NCI-H2171 treated with DMSO at 0.1 percent for 48 hours (cell line): ENCODE data around the gene SPCS1.
"Not testable (repeated sequence)": the region's sequence is repeated elsewhere in the genome, so short reads cannot be mapped to it uniquely, and the experiment has no call there.

Experiments used
- DNase-seq: peaks from one replicate; lab custom pipeline; 2025; lab: John Stamatoyannopoulos, UW

SPCS1 gene

DNA sequence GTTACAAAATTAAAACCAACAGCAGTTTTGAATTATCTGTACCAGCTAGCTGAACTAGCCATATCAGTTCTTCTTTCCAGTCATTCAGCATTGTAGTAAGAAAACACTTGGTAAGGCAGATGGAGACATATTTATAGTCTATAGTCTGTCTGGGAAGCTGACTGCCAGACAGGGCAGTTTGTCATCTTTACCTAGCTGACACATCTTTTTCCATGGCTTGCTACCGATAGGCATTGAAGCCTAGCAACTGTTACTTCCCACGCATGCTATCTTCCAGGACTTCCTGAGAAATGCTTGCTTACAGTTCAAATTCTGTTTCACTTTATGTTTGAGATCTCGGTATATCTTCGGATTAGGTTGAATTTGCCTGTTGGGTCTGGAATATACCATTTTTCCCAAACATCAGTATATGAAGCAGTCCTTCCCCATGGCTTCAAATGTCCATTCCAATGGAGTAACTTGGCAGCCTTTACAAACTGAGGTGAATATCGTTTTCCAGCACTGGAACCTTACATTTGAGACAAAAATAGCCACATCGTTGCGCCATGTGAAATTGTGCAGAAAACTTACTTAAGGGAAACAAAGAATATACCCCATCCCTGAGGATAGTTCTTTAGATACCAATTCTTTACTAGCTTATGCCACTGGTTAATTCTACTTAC, 11.2 kb upstream of the SPCS1 start:
- DNase-seq, result no peak

DNA sequence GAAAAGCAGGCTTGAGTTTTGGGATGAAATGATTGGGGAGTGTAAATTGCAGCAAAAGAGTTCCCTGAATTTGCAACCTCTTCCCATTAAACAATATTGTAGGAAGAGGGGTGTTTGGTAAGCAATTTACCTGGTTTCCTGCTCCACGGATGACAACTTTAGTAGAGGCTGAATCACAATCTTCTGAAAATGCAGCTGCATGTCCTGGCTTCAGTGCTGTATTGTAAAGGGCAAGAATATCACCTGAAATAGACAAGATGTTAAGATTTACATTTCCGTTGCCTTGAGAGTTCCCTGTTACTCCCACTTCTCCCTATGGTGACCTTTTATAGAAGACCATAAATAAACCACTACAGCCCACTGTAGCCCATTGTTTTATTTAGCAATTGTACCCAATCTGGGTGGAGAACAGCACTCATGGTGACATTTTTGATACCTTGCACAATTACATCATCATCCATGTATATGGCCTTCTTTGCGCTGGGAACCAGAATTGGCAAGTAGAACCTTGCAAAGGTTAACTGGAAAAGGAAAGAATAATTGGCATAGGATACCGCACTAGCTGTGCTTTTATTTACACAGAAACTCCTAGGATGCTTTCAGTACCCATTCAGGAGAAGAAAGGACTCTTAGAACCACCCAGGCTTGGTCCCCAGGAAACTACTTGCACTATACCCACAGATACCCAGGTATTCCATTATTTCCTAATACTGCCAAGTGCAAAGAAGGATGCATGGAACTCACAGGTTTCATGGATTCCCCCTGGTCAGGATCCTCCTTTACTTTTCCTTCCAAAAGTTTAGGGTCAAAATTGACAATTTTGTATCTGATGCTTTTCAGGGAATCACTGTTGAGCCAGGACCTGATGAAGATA, 9.9 kb upstream of the SPCS1 start:
- no peak for DNase-seq

DNA sequence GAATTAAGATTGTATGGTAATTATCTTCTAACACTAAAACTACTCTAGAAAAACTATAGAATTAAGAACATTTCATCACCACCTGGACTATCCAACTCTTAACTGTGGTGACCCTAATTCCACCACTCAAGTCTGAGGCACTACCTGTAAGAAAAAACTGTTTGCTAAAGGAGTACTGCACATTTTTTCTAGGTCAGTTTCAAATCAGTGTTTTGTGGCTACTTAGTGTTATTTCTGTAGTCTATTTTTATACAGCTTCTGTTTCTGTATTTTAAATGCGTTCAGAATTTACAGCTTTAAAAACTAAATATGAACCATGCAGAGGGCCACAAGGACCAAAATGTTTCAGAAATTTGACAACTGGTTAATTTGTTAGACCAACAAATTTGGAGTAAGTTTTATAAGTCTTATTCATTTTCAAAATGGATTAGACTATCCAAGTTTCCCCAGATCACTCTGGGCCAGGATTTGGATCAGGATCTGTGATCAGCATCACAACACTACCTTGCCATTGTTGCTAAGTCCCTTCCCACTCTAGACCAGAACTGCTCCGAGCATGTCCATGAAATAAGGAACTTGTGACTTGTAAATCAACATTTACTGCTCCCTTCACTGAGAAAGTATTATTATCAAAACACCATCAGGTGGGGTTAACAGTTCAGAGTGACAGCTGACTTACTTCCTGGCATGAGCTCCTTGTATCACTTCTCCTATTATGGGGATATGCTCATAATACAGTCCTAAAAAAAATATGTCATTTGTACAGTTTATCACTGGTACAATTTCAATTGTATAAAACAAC, 8.9 kb upstream of the SPCS1 start:
- no peak for DNase-seq

DNA sequence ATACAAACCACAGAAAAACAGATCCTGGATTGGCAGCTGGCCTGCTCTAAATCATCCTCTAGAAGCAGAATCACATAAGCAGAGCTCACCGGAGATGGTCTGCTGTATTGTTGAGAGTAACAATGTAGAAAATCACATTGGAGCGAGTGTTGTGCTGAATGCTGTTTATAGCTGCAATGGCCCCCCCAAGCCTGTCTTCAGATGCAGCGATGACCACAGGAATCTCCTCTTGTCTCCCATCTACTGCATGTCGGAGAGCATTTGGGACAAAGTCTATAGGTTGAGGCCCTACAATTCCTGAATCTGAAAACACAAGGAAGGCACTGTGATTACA, 8.3 kb upstream of the SPCS1 start:
- DNase-seq, result no peak

DNA sequence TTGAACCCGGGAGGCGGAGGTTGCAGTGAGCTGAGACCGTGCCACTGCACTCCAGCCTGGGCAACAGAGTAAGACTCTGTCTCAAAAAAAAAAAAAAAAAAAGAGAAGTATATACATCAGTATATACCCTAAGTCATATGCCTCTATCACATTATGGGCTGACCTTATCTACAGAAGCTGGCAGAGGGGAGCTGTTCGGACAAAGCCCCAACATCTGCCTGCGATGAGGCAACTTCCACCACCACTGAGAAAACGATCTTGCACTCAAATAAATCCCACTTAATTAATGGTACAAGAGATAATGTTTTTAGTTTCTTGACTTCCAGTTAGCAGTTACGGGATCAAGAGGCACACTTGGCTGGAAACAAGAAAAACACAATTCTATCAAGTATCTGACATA, 2.6 kb upstream of the SPCS1 start:
- DNase-seq, result no peak

DNA sequence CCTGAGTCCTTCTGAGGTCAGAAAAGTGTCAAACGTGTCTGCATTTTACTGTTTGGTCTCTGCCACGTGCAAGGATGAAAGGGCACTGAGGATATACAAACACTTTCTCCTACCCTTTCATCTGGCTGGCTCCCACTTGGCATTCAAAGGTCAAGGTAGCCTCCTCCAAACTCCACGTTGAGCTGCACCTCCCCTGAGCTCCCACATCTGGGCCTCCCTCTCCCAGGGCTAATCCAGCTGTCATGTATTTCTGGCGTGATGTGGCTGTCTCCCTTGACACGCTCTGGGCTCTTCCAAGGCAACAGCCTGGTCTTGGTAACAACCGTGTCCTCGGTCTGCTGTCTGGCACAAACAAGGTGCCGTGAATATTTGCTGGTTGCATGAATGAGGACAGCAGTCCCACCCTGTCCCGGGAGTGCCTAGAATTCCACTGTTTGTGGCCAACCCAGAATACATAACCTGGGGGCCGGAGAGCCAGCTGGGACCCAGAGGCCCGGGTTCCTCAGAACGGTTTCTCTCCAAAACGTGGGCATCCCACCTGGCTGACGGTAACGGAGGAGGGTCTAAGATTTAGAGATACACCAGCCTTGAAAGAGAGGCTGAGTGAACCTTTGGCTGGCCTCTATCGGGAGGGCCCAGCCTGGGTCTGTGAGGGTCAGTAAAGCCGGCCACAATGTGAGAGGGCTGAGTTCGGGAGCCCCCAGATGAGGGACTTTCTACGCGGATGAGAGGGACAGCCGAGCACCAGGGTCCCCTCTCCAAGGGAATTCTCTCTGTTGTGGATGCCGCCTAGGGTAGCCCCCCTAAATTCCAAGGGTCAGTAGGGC, 1.1 kb upstream of the SPCS1 start:
- peak; percentile 12 for DNase-seq

- DNase-seq, result no peak
Measured at GRCh38 chr3:52705438-52705687, 543 bp upstream of the SPCS1 start.

GRCh38 chr3:52707585-52707984, 1.7 kb downstream of the SPCS1 start:
- DNase-seq, result no peak

DNA sequence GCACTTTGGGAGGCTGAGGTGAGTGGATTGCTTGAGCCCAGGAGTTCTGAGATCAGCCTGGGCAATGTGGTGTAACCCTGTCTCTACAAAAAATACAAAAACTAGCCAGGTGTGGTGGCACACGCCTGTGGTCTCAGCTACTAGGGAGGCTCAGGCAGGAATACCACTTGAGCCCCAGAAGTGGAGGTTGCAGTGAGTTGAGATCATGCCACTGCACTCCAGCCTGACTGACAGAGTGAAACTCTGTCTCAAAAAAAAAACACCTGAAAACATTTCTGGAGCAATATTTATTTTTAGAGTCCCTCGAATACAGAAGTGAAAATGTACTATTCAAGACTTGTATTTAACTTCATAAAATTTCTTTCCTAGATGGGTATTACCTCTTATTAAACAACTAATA, 4.6 kb downstream of the SPCS1 start:
- no peak for DNase-seq

GRCh38 chr3:52712291-52713212, 6.6 kb downstream of the SPCS1 start:
- no peak for DNase-seq

GRCh38 chr3:52714335-52715302, 8.7 kb downstream of the SPCS1 start:
- DNase-seq, result no peak

- DNase-seq, result no peak
Measured at GRCh38 chr3:52715714-52716305, 9.9 kb downstream of the SPCS1 start.

DNA sequence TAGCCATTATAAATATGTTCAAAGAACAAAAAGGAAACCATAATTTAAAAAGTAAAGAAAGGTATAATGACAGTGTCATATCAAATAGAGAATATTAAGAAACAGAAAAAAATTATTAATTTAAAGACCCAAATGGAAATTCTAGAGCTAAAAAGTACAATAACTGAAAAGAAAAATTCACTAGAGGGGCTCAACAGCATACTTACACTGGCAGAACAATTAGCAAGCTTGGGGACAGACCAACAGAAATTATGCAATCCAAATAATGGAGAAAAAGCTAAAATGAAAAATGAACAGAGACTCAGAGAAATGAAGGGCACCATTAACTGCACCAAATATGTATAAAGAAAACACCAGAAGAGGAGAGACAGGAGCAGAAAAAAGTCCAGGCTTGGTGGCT, 13.7 kb downstream of the SPCS1 start:
- no peak for DNase-seq

DNA sequence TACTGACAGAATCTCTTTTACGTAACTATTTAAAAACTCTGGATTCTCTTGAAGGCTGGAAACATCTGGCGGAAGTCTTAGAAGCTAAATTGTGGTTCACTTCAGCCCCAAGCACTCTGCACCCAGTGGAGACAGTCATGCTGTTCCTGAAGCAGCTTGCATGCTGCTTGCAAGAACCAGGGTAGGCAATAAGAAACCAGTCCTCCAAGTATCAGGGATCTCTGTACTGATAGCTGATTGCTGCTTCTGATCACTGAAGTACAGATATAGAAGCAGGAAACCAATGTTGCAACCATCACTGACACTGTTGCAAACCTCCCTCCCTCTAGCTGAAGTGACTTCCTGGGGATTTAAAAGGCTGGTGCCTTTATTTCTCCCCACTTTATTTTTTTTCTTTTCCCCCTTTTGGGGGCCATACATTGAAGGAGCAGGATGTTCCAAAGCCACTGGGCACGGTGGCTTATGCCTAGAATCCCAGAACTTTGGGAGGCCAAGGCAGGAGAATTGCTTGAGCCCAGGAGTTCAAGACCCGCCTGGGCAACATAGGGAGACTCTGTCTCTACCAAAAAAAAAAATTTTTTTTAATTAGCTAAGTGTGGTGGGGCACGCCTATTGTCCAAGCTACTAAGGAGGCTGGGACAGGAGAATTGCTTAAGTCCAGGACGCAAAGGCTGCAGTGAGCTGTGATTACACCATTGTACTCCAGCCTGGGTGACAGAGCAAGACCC, 15.3 kb downstream of the SPCS1 start:
- DNase-seq, result no peak

- DNase-seq, result no peak
Measured at GRCh38 chr3:52721730-52722008, 15.8 kb downstream of the SPCS1 start.

DNA sequence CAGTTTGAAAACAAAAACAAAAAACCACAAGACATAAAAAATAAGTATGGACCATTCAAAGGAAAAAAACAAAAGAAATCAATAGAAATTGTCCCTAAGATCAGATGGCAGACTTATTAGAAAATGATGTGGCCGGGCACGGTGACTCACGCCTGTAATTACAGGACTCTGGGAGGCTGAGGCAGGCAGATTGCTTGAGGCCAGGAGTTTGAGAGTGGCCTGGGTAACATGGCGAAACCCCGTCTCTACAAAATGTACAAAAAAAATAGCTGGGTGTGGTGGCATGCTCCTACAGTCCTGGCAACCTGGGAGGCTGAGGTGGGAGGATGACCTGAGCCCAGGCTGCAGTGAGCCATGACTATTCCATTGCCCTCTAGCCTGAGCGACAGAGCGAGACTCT, 16.6 kb downstream of the SPCS1 start:
- no peak for DNase-seq

- no peak for DNase-seq
Measured at GRCh38 chr3:52723935-52724334, 18.0 kb downstream of the SPCS1 start.

GRCh38 chr3:52724511-52724910, 18.6 kb downstream of the SPCS1 start:
- DNase-seq, result no peak

DNA sequence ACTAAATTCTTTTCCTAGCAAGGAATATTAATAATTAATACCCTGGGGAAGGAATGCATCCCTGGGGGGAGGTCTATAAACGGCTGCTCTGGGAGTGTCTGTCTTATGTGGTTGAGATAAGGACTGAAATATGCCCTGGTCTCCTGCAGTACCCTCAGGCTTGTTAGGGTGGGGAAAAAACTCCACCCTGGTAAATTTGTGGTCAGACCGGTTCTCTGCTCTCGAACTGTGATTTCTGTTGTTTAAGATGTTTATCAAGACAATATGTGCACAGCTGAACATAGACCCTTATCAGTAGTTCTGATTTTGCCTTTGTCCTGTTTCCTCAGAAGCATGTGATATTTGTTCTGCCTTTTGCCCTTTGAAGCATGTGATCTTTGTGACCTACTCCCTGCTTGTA, 22.8 kb downstream of the SPCS1 start:
- not testable (repeated sequence) for DNase-seq
